HG02571 (cell line): ENCODE data around the gene DAB1.

Experiments used
- ATAC-seq: cut with Tn5 transposase; IDR thresholded peaks from one replicate; pipeline ENCODE4 v1.9.1; 2021; ENCODE audit warnings: mild to moderate bottlenecking, moderate library complexity; ENCODE audit not compliant: unreplicated experiment

Gene DAB1

DNA sequence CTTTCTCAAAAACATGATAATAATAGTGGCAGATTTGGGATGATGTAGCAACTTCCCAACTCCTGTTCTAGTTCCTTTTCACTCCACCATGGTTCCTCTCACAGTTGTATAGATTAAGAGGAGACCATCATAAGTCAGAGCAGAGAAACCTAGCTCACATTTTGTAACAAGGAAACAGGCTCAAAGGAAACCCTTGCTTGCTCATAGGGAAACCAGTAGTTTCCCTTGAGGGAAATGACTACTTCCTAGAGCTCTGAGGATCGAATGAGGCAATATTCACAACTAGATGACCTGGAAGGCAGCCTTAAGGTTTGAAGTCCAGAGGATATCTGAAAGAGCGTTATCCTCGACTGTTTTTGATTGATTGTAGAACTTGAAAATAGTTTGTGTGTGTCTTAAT, 382.0 kb downstream of the DAB1 start:
- no peak for ATAC-seq

GRCh38 chr1:57040811-57041210, 383.0 kb downstream of the DAB1 start:
- no peak for ATAC-seq

DNA sequence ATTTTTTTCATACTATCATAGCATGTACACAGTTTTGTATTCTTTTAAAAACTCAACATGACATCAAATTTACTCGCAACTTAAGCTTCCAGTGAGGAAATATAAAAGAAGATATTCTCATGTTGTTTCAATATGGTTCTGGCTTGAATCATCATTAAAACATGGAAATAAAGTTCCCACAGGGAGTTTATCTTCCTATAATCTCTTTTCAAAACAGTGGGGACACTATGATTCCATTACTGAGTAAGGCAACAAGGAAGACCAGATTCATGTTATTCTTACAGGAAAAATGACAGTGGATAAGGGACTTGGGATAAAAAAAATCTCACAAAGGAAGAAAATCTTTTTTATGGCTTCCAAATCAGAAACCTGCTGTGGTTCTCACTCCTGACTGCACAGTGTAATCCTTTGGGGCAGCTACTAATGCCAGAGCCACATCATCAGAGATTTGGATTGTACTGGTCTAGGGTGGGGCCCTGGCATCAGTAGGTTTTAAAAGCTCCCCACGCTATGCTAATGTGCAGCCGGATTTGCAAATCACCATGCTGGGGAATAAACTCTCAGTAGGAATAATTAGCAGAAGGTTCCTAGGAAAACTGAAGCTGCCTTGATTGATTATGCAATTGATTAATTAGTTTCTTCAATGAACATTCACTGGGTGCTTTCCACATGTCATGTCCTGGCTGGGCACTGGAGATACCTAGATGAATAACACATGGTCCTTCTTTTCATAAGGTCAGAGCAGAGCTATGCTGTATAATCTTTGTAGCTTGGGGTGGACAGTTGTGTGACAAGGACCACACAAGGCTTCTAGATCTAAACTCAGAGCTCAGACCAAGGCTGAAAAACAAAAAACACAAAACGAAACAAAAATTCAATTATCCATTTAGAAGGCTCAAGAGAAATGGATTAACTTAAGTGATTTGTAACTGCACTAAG, 386.9 kb downstream of the DAB1 start:
- no peak for ATAC-seq

- no peak for ATAC-seq
These were observed 389.1 kb downstream of the DAB1 start for GRCh38 chr1:57034713-57035112.

DNA sequence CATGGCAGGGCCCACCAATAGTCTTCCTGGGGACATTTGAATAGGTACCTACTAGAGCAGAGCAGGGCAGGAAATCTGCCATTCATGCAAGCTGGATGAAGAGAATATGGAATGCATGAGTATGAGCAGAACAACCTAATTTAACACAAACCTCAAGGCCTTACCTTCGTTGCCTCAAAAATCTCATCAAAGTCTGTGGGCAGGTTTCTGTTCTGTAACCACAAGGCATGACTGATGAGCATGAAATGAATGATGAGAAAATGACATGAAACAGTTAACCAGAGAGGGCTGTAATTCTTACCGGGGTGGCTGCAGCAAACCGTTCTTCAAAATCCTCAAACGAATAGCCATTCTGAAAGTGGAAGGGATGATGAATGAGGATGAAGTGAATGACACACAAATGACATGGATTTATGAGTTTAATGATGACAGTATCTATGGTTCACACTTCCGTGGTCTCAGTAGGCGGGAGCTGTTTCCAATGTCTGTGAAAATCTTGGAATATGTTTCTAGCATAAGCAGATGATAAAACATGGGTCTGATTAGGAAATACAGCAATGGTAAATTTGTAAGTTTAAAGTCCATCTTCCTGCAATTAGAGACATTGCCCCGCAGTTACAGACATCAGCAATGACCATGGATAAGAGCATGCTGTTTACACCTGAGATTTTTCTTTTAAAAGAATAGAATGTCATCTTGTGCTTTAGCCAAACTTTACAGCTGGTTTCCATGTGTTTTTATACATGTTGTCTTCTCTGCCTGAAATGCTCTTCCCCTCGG, 390.4 kb downstream of the DAB1 start:
- no peak for ATAC-seq

GRCh38 chr1:57026624-57027354, 397.1 kb downstream of the DAB1 start:
- ATAC-seq: no peak

DNA sequence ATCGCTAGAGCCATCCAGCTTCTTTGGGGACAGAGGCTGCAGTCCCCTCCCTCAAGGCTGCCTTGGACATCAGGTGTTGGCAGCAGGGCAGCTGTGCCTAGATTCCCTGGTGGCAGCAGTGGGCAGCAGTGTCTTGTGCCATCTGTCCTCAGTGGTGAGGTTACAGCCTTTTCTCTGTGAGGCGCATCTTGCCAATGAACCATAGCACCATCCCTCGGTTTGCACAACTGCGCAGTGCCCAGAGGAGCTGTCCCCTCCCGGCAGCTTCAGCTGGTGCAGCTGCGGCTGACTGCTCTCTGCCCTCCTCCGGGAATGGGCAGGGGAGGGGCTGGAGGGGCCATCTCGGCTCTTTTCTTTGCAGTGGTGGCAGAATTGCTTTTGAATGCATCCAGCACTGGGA, 399.0 kb downstream of the DAB1 start:
- ATAC-seq: no peak

GRCh38 chr1:57024428-57024827, 399.4 kb downstream of the DAB1 start:
- ATAC-seq: no peak

- no peak for ATAC-seq
These were observed 403.6 kb downstream of the DAB1 start for GRCh38 chr1:57020216-57020615.

DNA sequence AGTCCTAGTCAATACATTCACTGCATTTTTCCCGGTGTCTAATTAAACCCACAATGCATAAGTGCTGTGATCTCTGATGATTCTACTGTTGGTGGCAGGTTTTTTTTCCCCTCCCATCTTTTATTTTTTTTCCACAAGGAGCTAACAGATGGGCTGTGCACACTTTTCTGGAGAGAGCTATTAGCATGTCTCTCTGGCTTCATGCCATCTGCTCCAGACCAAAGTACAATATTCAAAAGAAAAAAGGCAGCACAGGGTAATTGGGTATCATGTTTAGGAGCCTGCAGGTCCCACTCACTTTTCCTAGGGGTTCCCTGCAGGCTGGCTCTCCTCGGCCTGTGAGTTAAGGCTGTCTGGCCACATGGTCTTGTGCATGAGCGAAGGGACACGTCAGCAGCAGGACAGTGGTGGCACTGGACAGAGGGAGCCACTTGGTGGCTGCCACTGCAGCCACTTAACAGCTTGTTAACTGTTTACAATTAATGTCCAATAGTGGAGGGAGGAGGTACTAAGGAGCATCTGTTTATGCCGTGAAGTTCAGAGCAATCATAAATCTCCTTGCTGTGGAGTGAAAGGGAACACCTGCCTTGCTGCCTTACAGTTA, 404.5 kb downstream of the DAB1 start:
- no peak for ATAC-seq

GRCh38 chr1:57018119-57018518, 405.7 kb downstream of the DAB1 start:
- ATAC-seq: no peak

DNA sequence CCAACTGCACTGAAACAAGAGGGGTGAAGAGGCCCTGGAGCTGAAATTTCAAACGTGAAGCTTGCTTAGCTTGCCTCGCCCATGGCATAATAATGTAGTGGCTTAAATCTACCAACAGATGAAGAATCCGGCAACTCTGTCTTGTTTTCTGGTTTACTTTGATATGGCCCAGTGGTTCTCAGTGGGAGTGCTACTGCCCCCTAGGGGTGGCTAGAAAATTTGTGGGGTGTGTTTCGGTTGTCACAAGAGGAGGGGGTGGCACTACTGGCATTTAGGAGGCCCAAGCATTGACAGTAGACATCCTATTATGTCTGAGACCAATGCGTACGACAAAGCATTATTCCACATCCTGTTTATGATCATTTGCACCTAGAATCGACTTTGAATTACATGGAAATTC, 406.1 kb downstream of the DAB1 start:
- no peak for ATAC-seq

DNA sequence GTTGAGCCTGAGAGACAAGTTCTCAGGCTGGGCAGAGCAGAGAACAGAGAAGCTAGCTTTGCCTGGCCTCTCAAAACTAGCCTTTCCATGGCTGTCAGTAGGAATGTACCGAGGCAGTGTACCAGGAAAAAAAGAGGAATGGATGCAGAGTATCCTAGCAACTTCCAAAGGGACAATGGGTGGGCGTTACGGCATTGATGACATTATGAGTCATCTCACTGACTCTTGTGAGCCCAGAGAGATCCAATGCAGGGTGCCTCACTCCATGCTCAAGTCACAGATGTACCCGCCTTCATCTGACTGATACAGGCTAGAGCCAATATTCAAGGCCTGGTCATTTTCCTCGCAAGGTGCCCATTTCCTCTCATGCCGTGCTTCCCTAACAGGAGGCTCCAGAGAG, 406.7 kb downstream of the DAB1 start:
- ATAC-seq: no peak

- no peak for ATAC-seq
These were observed 408.8 kb downstream of the DAB1 start for GRCh38 chr1:57015071-57015470.

DNA sequence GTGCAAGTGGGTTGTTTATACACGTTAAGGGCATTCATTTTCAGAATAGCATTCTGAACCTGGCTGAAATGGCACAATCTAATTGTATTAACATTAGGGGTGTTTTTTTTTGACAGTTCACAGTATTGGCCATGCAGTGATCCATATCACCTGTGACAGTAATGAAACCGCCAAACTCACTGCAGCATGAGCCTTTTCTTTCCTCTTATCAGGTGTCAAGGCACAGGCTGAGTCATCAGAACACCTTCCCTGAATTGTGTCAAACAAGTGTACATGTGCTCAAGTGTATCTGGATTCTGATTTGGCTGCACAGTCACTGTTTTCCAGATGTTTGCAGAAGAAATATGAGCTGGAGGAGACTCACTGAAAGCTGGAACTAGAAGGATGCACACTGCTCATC, 410.3 kb downstream of the DAB1 start:
- ATAC-seq: no peak

DNA sequence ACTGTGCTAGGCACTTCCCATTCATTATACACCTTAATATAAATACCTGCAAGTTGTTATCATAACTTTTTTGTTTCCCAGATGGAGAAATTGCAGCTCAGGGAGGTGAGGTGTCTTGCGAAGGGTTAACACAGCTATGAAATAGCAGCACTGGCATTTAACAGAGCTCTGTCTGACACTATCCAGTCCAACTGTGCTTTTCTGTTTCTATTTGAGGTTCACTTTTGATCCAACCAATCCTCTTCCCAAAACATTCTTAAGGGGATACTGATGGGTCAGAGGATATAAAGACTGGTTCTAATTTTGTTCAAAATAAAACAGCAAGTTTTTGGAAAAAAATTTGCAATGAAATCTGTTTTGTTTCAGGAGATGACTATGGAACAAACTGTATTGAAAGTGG, 411.5 kb downstream of the DAB1 start:
- no peak for ATAC-seq

DNA sequence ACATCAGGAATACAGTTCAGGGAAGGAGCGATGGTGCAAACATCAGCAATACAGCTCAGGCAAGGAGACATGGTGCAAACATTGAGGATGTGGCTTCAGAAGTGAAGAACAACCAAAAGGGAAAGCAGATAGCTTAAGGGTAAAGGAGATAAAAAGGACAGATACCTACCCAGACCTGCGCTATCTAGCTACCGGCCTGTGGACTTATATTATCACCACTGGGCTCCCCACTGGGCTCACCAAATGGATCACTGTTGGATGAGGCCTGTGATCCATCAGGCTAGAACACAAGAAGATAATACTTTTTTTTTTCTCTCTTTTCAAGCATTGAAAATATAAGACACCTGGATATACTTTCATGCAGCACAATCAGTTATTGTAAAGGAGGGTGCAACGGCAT, 413.3 kb downstream of the DAB1 start:
- ATAC-seq: no peak

DNA sequence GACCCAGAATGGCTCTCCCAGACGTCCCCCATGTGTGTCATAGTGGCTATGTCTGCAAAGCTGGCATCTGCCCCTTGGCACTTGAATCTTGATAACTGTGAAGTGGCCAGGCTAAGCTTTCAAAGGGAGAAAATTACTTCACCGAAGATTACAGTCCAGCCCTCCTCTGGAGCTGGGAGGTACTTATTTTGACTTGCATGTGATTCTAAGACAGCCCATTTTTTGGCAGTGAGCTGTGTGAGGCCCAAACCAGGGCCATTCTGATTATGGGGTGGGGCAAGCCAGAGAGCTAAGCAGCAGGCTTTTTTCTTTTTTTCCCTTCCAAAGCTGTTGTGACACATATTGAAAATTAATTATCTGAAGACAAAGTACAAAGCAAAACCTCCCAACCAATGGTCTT, 415.9 kb downstream of the DAB1 start:
- no peak for ATAC-seq

GRCh38 chr1:57007472-57007871, 416.4 kb downstream of the DAB1 start:
- no peak for ATAC-seq

DNA sequence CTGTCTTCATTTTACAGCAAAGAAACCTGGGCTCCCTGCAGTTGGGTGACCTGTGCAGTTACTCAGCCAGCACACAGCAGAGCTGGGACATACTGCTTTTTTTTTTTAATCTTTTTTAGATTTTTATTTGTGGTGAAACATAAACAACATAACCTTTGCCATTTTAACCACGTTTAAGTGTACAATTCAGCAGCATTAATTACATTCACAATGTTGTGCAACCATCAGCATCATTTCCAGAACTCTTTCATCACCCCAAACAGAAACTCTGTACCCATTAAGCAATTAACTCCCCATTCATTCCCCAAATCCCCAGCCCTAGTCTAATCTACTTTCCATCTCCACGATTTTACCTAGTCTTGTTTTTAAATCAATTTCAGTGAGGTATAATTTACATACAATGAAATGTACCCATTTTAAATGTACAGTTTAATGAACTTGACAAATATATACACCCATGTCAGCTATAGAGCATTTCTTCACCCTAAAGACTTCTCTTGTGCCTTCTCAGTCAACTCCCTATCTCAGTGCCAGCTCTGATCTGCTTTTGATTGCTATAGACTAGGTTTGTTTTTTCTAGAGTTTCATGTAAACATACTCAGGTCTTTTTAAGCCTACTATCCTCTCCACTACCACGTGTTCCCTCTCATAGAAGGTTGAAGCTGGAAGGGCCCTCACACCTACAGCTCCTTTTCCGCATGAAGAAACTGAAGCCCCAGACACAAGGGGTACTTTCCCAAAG, 420.3 kb downstream of the DAB1 start:
- no peak for ATAC-seq
